ENCODE results near the gene RNF5.

RNF5 gene

GRCh38 chr6:32153564-32154513 lies 24.4 kb upstream of the RNF5 start, which contains the start of gene PPT2 (continued):
- peak; percentile 80 for TF ChIP-seq ZBTB21 (tag by site-specific recombination; IDR thresholded peaks at IDR 0.05)
- no peak for TF ChIP-seq HOXC10 (CRISPR knock-in tag; IDR thresholded peaks at IDR 0.05)
- TF ChIP-seq, protein P1, sequence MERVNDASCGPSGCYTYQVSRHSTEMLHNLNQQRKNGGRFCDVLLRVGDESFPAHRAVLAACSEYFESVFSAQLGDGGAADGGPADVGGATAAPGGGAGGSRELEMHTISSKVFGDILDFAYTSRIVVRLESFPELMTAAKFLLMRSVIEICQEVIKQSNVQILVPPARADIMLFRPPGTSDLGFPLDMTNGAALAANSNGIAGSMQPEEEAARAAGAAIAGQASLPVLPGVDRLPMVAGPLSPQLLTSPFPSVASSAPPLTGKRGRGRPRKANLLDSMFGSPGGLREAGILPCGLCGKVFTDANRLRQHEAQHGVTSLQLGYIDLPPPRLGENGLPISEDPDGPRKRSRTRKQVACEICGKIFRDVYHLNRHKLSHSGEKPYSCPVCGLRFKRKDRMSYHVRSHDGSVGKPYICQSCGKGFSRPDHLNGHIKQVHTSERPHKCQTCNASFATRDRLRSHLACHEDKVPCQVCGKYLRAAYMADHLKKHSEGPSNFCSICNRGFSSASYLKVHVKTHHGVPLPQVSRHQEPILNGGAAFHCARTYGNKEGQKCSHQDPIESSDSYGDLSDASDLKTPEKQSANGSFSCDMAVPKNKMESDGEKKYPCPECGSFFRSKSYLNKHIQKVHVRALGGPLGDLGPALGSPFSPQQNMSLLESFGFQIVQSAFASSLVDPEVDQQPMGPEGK (tag by site-specific recombination; IDR thresholded peaks at IDR 0.05), result peak; percentile 36
- TF ChIP-seq ZNF701 (tag by site-specific recombination; IDR thresholded peaks at IDR 0.05), result no peak
- peak; percentile 71 for TF ChIP-seq IKZF3 (tag by site-specific recombination; IDR thresholded peaks at IDR 0.05)
- TF ChIP-seq ZNF266 (tag by site-specific recombination; IDR thresholded peaks at IDR 0.05; ENCODE audit: low read depth), result no peak
- no peak for TF ChIP-seq ZNF280C (tag by site-specific recombination; IDR thresholded peaks at IDR 0.05)
- peak; percentile 82 for TF ChIP-seq ZFHX2 (tag by site-specific recombination; conservative IDR thresholded peaks at IDR 0.05)
- peak; percentile 72 for TF ChIP-seq SP3 (tag by site-specific recombination; IDR thresholded peaks at IDR 0.05)
- no peak for TF ChIP-seq ZNF544 (tag by site-specific recombination; IDR thresholded peaks at IDR 0.05)
- TF ChIP-seq ZXDB (tag by site-specific recombination; IDR thresholded peaks at IDR 0.05), result peak; percentile 84
- peak; percentile 78 for TF ChIP-seq ZSCAN30 (tag by site-specific recombination; IDR thresholded peaks at IDR 0.05)

GRCh38 chr6:32154514-32155161 lies 23.6 kb upstream of the RNF5 start:
- peaks cover 22 to 41% of the 10 kb centered on the region in 2 experiments for H3K36me3 ChIP-seq (ENCODE audit: control insufficient read depth in 2 of 2, insufficient read depth in 1 of 2, low read length in 2 of 2)
- H3K4me3 ChIP-seq (ENCODE audit: low read depth, low read length), result peak overlapping the region; percentile 66
- no peaks in the 10 kb centered on the region for H3K9me3 ChIP-seq (ENCODE audit: control insufficient read depth, insufficient read depth, low read depth, low read length)
- peaks cover 7% of the 10 kb centered on the region; the same call in 1 of the 2 replicates for H3K4me1 ChIP-seq (ENCODE audit: control insufficient read depth, insufficient read depth, low read length)
- peak overlapping the region; percentile 80 for H3K27ac ChIP-seq (ENCODE audit: extremely low read depth, low read depth, low read length)
- ChIA-PET CTCF (interaction anchor here (0.5 to 1.3 kb wide), 16 partner anchors 8 to 893 kb away, joined by 3 to 21 read pairs (median 4); partner anchors contain the start of genes ATF6B, EGFL8 and FKBPL), POLR2A (interaction anchor here (0.6 to 1.2 kb wide), 6 partner anchors 12 to 51 kb away, joined by 3 to 8 read pairs (median 4); partner anchors contain the start of genes ATF6B and FKBPL)
- 0 out of 2 replicates have a peak, but pooled peaks have one; percentile 2 for TF ChIP-seq WT1 (tag by site-specific recombination; IDR thresholded peaks at IDR 0.05)
- 0 out of 2 replicates have a peak, but pooled peaks have one; percentile 3 for TF ChIP-seq ZBTB17 (tag by site-specific recombination; IDR thresholded peaks at IDR 0.05)
- no peak for TF ChIP-seq KLF16 (tag by site-specific recombination; IDR thresholded peaks at IDR 0.05)
- TF ChIP-seq ZNF449 (tag by site-specific recombination; IDR thresholded peaks at IDR 0.05), result peak; percentile 86
- TF ChIP-seq, protein P2, sequence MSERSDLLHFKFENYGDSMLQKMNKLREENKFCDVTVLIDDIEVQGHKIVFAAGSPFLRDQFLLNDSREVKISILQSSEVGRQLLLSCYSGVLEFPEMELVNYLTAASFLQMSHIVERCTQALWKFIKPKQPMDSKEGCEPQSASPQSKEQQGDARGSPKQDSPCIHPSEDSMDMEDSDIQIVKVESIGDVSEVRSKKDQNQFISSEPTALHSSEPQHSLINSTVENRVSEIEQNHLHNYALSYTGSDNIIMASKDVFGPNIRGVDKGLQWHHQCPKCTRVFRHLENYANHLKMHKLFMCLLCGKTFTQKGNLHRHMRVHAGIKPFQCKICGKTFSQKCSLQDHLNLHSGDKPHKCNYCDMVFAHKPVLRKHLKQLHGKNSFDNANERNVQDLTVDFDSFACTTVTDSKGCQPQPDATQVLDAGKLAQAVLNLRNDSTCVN (tag by site-specific recombination; optimal IDR thresholded peaks at IDR 0.05), result peak; percentile 44
- peak; percentile 36; the same call in 1 of the 2 replicates for TF ChIP-seq KLF1 (tag by site-specific recombination; IDR thresholded peaks at IDR 0.05)
- no peak for TF ChIP-seq ZNF843 (tag by site-specific recombination; IDR thresholded peaks at IDR 0.05)
- TF ChIP-seq ZNF654 (tag by site-specific recombination; IDR thresholded peaks at IDR 0.05; ENCODE audit: low read depth), result peak; percentile 56
- no peak for TF ChIP-seq ZNF585B (tag by site-specific recombination; IDR thresholded peaks at IDR 0.05)
- peak; percentile 99 for TF ChIP-seq ZIC2 (tag by site-specific recombination; IDR thresholded peaks at IDR 0.05)
- 0 out of 2 replicates have a peak, but pooled peaks have one; percentile 48 for TF ChIP-seq ZBTB44 (tag by site-specific recombination; IDR thresholded peaks at IDR 0.05)
- TF ChIP-seq ZBTB8A (tag by site-specific recombination; IDR thresholded peaks at IDR 0.05), result peak; percentile 71
- peak; percentile 78 for TF ChIP-seq GLIS2 (tag by site-specific recombination; IDR thresholded peaks at IDR 0.05)
- 0 out of 2 replicates have a peak, but pooled peaks have one; percentile 15 for TF ChIP-seq HOXC10 (CRISPR knock-in tag; IDR thresholded peaks at IDR 0.05)
- TF ChIP-seq ZNF341 (tag by site-specific recombination; IDR thresholded peaks at IDR 0.05; ENCODE audit: low read depth), result peak; percentile 60

Measured in HEK293 (cell line).